Stimulated activated CD8-positive, alpha-beta memory T cell treated with anti-CD3 and anti-CD28 coated beads, Interleukin-15, amount 100 ng/mL, for 48 hours (primary cell): ENCODE results near the gene UMPS.
"Not testable (repeated sequence)": the region's sequence is repeated elsewhere in the genome, so short reads cannot be mapped to it uniquely, and the experiment has no call there.

Source experiments
- DNase-seq, 2 donors: peaks; one replicate each; pipeline ENCODE4 v3.0.0-alpha.2; 2020; ENCODE audit warnings: low read depth in 2 of 2

UMPS gene

DNA sequence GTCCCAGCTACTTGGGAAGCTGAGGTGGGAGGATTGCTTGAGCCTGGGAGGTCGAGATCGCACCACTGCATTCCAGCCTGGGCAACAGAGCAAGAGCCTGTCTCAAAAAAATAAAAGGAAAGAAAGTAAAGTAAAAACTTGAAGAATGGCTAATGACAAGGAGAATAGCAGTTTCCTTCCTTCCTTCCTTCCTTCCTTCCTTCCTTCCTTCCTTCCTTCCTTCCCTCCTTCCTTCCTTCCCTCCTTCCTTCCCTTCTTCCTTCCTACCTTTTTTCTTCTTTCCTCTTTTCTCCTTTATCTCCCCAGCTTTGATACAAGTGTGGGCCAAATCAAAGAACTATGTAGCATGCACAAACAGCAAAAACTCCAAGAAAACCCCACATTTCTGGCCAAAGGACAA, 23.0 kb upstream of the UMPS start:
- DNase-seq: not testable (repeated sequence)

DNA sequence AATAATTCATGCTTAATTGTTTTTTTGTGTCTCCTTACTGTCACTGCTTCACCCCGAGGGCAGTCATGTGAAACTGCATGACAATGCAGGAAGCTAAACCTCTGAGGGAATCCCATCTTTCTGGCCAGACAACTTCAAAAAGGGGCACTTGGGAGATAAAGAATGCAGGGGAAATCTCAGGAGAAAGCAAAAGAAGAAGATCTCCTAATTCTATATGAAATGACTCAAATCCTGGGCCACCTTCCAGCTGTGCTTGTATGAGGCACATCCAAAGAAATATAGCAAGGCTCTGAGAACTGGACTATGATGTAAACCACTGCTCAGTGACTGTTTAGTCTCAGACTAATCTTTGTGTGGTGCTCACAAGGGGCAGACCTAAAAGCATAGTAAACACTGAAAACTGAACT, 22.6 kb upstream of the UMPS start:
- DNase-seq: no peak

DNA sequence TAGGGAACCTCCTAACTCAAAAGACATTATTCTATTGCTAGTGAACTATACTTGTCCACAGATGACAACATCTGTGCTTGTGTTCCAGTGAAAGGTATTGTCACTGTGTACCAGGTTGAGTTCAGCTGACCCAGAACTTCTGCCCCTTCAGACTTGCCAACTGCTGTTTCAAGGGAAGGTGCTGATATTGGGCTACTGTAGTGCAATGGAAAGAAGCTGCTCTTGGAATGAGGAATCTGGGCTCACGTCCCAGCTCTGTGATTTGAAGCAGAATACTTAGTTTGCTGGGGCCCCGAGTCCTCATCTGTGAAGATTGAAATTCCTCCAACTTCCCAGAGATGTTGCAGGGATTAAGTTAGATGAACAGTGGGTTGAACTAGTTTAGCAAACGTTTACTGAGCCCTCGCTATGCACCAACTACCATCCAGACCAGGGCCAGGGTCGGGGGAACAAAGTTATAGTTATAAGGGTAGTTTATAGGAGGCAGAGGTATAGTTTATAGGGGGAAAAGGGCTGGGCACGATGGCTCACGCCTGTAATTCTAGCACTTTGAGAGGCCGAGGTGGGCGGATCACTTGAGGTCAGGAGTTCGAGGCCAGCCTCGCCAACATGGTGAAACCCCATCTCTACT, 15.9 kb upstream of the UMPS start:
- no peak for DNase-seq

DNA sequence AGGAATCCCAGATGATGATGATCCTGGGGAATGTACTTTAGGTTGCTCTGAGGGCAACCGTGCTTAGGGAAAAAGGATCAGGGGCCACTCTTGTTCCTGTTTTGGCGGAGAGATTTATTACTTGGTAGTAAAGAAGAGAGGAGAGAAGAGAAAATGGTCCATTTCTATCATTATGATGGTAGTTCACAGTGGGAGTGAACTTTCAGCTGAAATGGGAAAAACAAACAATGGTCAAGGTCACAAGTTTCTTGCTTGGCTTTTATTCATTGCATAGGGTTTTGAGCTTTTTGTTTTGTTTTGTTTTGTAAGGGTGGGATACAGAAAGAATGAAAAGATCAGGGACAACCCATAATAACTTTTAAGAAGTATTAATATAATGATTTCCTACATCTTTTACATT, 7.7 kb upstream of the UMPS start:
- DNase-seq: no peak

DNA sequence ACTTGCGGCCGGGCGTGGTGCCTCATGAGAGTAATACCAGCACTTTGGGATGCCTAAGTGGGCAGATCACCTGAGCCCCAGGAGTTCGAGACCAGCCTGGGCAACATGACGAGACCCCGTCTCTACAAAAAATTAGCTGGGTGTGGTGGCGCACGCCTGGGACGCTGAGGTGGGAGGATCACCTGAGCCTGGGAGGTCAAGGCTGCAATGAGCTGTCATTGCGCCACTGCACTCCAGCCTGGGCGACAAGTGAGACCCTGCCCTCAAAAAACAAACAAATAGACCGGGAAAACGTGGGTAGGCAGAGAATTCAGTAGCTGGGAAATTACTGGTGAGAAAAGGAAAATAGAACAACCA, 667 bp downstream of the UMPS start:
- DNase-seq: no peak

DNA sequence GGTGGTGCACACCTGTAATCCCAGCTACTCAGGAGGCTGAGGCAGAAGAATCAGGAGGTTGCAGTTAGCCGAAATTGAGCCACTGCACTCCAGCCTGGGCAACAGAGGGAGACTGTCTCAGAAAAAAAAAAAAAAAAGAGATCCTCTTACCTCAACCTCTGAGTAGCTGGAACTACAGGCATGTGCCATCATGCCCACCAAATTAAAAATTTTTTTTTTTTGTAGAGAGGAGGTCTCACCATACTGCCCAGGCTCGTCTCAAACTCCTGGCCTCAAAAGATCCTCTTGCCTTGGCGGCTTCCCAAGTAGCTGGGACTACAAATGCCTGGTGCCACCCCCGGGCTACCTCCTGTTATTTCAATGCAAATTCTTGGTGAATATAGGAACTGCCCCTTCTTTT, 1.5 kb downstream of the UMPS start:
- DNase-seq: no peak

DNA sequence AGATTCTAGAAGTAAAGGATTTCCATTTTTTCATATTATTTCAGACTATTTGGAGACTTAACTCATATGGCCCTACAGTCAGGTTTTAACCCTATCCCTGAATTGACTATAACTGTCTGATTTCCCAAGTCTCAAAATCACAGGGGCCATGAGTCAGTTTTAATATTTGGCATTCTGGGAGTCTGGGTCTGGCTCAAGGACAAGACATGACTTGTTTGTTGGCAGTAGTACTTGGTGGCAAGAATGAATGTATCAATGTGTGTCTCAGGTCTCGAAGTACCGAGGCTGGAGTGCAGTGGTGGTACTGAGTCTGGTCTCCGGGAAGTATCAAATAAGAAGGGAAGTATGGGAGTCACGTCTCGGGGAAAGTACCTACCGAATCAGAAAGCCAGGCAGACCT, 10.8 kb downstream of the UMPS start:
- no peak for DNase-seq

DNA sequence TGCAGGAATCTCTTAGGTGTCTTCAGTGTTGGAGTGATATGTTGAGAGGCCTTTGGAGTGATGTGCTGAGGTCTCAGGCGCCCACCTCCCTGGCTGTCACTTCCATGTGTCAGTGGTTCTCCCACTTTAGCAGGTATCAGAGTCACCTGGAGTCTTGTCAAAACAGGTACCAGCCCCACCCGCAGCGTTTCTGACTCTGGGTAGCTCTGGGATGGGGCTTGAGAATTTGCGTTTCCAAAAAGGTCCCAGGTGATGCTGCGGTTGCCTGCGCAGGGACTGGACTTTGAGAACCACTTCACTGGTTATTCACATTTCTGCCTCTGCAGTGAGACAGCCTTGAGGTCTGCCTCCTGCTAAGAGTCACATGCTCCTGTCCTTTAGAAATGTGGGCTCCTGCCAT, 15.5 kb downstream of the UMPS start:
- no peak for DNase-seq

DNA sequence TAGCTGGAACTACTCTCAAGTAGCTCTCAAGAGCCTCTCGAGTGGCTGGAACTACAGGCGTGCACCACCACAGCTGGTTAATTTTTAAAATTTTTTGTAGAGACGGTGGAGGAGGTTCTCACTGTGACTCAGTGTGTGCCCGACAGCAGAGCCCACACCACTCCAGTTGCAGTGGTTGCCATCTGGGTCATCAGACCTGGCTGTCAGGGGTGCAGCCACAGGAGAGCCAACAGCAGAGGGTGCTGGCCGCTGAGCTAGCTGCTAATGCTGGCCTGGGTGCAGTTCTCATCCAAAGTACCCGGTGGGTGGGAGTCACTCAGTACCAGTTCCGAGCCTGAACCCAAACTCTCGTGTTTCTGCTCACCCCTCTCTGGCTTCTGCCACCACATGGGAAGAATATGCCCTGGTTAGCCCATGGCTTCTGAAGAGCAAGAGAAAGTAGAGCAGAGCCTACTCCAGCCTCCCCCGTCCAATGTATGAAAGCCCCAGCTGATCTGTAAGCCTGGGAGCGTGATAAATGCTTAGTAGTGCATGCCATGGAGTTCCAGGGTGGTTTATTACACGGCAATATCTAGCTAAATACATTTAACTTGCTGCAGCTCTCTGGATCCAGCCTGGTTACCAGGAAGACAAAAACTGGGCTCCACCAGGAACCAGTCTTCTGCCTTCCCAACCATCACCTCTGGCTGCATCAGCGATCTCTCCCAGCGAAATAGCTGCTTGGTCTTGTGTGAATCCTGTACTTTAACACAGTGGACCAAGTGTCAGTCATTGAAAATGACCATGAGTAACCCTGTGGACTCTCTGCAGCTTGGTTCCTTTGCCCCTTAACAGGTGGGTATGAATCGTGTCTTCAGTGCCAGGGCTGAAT, 17.1 kb downstream of the UMPS start:
- DNase-seq: no peak

DNA sequence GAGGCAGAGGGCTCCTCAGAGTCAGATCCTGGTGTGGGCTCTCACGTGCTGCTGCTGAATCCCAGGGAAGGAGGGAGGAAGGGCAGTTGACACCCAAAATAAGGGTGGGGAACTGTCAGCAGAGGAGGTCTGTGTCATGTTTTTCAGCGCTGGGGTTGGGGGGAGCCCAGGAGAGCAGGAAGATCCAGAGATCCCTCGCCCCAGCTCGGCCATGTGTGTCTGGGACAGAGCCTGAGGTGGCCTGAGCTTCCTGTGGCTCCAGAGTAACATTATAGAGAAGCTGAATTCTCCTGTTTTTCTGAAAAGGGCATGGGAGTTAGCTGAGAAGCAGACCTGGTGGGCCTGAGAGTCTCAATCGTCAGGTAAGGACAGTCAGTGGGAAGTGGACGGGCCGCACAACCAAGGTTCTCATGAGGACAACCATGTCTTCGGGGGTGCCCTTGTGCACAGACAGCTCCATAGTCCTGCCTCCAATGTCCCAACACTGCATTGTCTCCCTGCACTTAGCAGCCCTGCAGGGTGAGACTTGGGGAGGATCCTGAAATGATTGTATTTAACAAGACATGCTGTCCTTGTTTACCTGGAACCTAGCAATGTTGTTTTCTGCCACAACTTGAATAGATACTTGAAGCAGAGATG, 18.4 kb downstream of the UMPS start:
- no peak for DNase-seq

DNA sequence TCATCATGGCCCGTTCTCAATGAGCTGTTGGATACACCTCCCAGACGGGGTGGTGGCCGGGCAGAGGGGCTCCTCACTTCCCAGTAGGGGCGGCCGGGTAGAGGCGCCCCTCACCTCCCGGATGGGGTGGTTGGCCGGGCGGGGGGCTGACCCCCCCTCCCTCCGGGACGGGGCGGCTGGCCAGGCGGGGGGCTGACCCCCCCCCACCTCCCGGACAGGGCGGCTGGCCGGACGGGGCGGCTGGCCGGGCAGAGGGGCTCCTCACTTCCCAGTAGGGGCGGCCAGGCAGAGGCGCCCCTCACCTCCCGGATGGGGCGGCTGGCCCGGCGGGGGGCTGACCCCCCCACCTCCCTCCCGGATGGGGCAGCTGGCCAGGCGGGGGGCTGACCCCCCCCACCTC, 19.6 kb downstream of the UMPS start:
- not testable (repeated sequence) for DNase-seq

DNA sequence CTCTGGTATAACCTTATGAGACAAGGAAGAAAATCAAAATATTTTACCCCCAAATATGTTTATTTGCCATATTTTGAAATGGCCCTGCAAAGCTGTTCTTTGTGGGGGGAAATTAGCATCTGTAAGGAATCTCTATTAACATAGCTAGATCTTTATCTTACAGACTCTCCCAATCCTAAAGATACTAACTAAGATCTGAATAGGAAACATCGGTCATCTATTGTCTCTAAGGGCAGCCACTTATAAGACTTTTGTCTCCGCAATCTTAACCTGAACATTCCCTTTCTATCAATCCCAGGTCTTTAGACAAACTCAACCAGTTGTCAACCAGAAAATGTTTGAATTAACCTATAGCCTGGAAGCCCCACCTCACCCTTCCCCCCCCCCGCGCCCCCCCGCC, 21.2 kb downstream of the UMPS start:
- no peak for DNase-seq

DNA sequence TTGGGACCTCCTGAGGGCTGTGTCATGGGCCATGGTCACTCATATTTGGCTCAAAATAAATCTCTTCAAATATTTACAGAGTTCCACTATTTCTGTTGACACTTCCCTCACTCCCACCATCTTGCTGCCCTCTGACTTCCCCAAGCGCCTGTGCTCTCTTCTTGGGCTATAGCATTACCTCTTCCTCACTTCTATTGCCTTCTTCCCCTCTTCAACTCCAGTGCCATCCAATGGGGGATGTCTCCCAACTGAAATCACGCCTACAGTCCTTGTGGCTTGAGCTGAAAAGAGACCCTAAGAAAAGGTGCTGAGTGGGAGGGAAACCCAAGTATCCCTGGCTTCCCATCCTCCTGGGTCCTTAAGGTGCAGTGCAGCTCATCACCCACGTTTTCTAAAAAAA, 21.8 kb downstream of the UMPS start:
- no peak for DNase-seq

DNA sequence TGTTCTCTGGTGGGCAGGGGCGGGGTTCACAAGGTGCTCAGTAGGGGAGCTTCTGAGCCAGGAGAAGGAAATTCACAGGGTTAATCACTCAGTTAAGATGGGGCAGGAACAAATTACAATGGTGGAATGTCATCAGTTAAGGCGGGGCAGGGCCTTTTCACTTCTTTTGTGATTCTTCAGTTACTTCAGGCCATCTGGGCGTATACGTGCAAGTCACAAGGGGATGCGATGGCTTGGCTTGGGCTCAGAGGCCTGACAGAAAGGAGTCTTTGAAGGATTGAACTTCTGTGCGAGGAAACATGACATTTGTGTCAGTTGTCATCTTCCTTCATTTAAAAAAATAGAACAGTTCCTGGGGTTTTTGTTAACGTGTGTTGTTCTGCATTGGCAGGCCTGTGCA, 27.7 kb downstream of the UMPS start:
- not testable (repeated sequence) for DNase-seq

DNA sequence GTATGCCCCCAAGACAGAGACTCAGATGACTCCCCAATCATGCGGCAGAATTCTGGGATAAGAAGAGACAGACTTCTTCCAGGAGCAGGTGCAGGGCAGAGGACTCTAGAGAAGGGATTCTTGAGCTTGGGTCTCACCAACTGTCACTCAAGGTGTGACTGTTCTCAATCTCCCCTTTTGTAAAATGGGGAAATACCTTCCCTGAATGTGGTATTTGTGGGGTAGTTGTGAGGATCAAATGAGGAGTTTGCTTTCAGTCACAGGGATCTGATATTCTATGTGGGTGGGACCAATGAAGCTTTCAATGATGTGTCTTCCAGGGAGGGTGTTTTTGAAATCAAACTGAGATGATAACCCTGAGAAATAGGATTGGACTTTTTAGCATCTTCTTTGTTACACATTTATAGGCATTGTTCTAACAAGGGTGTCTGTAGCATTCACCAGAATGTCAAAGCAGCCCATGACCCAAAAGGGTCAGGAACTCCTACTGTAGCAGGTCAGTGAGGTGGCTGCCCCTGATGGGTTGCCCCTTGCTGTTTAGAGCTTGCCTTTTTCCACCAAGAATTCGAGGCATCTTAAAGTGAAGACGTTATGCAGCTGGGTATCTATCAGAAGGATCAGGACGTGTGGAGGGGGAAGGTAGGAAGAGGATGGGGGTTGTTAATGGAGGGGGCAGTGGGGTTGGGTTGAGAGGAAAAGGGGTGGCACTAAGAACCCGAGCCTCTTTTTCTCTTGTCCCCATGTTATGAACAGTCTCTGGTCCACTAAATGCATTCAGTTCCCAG, 28.8 kb downstream of the UMPS start:
- DNase-seq: no peak

DNA sequence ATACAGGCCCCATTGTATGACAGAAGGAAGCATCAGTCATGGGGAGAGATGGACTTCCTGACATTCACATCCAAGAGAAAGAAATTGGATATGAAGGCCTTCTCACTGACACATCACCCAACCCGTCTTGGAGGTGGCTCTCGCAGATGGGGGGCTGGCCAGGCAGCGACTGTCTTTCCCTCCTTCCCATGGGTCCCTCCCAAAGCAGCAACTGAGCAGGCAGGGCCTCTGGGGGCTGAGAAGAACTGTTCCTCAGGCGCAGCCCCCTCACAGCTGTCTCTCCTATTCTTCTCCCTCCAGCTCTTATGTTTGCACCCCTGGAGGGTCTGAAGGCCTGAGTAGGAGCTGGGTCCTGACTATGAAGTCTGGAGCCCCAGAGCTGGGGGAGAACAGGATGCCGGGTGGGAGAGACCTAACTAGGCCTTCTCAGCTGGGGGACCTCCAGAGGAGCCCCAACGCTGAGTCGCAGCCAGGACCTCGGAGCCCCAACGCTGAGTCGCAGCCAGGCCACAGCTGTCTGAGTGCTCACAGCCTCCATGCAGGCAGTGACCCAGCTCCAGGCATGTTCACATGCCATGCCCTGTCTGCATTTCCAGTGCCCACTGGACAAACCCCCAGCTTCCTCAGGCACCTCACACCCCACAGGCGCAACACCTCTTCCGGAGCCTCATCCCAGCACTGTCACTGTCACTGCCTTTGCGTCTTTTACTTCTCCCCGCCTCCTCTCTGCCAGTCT, 29.6 kb downstream of the UMPS start:
- DNase-seq: no peak

DNA sequence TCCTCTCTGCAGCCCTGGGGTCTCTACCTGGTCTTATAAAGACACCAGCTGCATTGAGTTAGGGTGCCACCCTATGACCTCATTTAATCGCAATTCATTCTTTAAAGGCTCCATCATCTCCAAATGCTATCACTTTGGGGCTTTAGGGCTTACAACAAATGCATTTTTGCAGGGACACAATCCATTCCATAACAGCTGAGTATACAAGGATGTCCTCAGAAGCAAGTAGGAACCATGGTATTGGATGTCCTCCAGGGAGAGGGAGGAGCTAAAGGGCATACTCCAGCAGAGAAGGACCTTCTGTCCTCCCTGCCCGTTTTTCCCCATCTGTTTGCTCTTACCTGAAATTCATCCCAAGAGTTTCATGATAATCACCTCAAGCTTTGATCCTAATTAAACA, 30.3 kb downstream of the UMPS start:
- no peak for DNase-seq

DNA sequence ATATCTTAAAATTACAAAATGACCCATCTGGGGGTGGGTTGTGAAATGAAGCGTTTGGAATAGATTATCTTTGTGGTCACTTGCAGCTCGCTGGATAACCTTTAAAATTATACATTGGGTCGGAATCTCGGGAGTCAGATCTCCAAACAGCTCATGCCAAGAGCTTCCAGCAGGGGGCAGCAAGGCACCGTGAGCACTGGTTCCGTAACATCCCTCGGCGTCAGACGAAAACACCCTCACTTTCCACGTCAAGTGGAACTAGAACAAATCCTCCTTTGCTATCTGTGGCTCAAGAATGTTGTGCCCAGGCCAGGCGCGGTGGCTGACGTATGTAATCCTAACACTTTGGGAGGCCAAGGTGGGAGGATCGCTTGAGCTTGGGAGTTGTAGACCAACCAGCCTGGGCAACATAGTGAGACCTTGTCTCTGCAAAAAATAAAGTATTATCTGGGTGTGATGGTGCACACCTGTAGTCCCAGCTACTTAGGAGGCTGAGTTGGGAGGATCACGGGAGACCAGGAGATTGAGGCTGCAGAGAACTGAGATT, 31.1 kb downstream of the UMPS start:
- DNase-seq: peak; percentile 37 to 47

DNA sequence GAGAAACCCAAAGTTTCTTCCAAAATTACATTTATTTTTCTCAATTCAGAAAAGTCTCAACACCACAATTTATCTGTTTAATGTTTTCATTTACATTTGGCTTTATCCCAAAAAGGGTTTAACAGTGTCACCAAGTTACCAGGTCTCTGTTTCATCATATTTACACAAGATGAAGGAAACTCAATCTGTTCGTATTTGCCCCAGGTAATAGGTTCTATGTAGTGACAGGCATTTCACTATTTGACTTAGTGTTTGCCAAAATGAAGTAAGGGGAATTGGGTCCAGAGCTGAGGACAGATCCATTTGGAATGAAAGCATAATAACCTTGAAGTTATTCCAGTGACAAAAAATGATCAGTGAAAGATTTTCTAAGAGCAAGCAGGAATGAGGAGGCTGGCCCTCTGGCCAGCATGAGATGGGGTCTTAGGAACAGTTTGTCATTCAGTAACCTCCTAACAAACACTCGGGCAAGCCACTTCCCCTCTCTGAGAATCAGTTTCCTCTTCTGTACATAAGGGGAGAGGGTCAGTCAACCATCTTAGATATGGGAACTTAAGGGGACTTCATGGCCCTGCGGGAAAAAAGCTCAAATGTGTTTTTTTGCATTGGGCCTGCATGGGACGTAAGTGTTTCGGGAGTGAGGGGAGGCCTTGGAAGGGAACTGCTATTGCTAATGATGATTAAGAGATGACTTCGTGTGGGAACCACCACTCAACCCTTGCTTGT, 31.8 kb downstream of the UMPS start:
- no peak for DNase-seq

DNA sequence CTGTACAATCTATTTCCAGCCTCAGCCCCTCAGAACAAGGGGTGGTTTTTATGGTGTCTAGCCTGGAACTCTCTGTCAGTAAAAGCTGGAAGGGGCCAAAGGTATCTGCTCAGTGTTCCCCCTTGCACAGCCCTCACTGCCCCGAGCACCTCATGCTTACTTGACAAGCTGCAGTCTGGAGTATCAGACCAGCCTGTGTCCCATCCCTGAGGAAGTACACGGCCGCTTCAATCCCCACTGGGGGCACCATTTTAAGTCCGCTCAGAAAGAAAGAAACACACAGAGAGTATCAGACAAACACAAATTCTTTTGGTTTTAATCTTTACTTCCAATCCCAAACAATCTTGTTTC, 32.4 kb downstream of the UMPS start:
- DNase-seq: no peak

DNA sequence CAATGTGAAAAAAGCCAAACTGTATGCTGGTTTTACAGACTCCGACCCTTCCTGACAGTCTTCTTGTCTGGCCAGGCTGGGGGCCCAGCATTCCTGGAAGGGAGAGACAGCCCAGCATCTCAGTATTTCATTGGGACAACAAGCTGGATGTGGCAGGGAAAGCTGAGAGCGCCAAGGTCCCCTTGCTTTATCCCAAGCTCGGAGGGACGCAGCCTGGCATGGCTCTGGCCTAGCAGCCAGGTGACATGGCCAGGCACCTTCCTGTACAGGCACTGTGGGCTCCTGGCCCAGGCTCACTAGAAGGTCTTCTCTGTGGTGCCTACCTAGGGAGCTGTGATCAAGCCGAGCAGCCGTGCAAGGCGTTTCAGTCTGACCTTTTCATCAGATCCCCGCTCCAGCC, 33.0 kb downstream of the UMPS start:
- no peak for DNase-seq
